GM21447 (cell line): ENCODE measurements around the gene NSD1.
"Not testable (repeated sequence)": the region's sequence is repeated elsewhere in the genome, so short reads cannot be mapped to it uniquely, and the experiment has no call there.

ENCODE experiments used
- ATAC-seq: cut with Tn5 transposase; IDR thresholded peaks from one replicate; pipeline ENCODE4 v1.9.1; 2021; ENCODE audit not compliant: unreplicated experiment

Gene NSD1

DNA sequence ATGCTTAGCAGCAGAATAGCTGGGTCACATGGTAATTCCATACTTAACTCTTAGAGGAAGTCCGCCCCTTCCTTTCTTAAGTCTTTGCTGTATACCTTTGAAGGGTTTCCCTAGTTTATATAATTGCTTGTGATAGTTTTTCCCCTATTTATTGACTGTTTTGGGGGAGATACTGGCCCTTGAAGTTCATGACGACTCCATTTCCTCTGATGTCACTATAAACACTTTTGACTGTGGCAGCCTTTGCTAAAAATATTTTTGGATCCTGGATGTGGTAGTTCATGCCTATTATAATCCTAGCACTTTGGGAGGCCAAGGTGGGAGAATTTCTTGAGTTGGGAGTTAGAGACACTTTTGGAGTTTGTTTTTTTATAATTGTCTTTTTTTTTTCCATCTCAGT is 38.4 kb downstream of the NSD1 start:
- ATAC-seq: no peak

DNA sequence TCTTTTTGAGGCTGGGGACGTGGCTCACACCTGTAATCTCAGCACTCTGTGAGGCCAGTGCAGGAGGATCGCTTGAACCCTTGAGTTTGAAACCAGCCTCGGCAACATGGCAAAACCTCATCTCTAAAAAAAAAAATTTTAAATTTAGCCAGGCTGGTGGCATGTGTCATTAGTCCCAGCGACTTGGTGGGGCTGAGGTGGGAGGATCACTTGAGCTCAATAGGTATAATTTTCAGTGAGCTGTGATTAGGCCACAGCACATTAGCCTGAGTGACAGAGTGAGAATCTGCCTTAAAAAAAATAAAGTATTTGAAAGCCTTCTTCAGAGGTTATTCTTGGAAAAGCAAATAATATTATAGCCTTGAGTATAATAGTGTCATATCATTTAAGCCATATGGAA is 41.8 kb downstream of the NSD1 start:
- no peak for ATAC-seq

DNA sequence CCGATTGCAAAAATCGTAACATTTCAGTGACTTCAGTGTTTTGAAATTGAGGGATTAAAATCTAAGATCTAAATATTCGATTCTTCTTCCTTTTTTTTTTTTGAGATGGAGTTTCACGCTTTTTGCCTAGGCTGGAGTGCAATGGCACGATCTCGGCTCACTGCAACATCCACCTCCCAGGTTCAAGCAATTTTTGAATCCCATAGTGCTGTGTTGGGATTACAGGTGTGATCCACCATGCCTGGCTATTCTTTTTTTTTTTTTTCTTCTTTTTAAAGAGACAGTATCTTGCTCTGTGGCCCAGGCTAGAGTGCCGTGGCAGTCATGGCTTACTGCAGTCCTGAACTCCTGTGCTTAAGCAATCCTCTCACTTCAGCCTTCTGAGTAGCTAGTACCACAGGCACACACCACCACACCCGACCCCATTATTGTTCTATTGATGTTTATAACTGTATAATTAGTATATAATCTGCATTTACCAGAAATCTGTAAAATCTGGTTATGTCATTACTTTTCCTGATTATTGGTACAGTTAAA is 42.7 kb downstream of the NSD1 start:
- ATAC-seq: no peak

DNA sequence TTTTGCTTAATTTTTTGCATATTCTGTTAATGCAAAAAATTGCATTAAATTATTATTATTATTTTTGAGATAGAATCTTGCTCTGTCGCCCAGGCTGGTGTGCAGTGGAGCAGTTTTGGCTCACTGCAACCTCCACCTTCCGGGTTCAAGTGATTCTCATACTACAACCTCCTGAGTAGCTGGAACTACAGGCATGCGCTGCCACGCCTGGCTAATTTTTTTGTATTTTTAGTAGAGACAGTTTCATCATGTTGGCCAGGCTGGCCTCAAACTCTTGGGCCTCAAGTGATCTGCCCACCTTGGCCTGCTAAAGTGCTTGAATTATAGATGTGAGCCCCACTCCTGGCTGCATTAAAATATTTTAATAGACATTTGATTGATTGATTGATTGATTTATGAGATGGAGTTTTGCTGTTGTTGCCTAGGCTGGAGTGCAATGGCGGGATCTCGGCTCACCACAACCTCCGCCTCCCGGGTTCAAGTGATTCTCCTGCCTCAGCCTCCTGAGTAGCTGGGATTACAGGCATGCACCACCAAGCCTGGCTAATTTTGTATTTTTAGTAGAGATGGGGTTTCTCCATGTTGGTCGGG is 44.4 kb downstream of the NSD1 start:
- ATAC-seq: not testable (repeated sequence)

DNA sequence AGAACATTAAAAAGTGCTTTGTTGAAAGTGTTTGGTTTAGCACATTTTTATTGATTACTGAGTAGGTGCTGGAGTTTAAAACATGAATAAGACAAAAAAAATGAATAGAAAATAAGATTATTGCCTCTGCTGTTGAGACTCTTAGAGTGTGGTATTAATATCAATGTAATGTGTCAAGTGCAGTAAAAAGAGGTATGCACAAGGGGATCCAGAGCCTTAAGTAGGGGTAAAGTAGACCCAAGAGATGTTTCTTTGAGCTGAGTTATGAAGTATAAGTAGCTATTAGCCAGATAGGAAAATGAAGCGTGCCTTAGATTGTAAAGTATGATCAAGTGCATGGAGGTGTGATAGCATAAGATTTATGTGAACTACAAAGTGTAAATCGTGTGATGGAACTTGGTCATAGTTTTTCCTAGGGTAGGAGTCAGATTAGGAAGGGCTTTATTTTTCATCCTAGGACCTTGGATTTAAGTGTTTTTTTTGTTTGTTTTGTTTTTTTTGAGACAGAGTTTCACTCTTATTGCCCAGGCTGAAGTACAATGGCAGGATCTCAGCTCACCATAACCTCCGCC is 45.2 kb downstream of the NSD1 start:
- no peak for ATAC-seq

DNA sequence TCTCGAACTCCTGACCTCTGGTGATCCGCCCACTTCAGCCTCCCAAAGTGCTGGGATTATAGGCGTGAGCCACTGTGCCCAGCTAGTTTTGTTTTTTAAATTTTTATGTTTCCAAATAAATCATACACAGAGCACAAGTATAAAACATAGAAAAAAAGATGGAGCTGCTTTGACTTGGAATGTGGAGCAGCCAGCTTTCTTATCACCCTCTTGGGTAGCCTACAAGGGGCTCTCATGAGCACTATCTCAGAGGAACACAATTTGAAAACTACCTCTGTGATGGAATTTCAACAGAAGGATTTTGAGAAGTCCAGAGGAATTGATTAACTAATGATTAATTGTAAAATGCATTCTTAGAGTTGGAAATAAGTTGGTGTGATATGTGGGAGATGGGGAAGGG is 45.9 kb downstream of the NSD1 start:
- ATAC-seq: no peak

DNA sequence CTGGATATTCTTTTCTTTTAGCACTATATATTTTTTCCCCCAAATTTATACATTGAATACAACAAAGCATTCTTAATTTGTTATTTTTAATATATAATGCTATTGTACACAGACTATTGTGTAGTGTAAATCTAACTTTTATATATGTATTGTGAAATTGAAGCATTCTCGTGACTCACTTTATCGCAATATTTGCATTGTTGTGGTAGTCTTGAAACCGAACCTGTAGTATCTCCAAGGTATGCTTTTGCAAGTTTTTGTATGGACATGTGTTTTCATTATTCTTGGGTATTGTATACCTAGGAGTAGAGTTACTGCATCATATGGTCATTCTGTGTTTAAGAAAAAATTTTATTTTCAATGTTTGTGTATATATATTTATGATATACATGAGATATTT is 49.6 kb downstream of the NSD1 start:
- no peak for ATAC-seq

DNA sequence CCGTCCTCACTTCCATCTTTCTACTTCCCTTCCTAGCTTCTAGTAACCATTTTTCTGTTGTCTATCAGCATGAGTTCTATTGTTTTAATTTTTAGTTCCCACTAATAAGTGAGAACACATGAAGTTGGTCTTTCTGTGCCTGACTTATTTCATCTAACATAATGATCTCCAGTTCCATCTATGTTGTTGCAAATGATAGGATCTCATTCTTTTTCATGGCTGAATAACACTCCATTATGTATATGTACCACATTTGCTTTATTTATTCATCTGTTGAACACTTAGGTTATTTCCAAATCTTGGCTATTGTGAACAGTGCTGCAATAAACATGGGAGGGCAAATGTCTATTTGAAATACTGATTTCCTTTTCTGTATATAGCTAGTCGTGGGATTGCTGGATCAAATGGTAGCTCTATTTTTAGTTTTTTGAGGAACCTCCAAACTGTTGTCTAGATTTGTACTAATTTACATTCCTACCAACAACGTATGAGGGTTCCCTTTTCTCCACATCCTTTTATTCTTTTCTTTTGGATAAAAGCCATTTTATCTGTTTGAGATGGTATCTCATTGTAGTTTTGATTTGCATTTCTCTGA is 50.3 kb downstream of the NSD1 start:
- ATAC-seq: no peak

DNA sequence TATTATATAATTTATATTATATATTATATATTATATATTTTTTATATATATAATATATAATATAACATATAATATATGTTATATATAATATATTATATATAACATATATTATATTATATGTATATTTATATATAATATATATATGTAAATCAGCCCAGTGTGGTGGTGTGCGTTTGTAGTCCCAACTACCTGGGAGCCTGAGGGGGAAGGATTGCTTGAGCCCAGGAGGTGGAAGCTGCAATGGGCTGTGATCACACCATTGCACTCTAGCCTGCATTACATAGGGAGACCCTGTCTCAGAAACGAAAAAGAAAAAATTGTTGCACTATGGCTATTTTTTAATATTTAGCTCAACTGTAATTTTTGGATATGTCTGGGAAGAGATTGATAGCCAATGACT is 52.4 kb downstream of the NSD1 start:
- no peak for ATAC-seq

DNA sequence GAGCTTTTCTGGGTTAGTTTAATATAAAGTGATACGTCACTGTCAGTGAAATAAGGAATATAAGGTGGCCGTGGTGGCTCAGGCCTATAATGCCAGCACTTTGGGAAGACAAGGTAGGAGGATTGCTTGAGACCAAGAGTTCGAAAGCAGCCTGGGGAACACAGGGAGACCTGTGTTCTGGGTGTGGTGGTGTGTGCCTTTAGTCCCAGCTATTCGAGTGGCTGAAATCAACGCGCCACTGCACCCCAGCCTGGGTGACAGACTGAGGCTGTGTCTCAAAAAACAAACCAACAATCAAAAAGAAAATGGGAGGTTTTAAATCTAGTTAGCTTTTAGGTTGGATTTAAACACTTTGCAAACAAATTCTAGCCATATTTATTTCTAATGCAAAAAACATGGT is 53.1 kb downstream of the NSD1 start:
- ATAC-seq: no peak

DNA sequence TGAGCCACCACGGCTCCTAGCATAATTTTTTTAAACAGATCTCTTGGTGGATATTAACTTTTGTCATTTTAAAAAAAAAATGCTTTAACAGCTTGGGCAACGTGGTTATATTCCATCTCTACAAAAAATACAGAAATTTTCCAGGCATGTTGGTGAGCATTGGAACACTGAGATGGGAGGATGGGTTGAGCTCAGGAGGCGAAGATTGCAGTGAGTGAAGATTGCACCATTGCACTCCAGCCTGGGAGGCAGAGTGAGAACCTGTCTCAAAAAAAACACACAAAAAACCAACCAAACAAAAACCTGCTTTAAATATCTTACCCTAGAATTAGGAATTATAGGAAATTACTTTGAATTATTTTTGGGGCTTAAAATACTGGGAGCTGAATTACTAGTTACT is 55.2 kb downstream of the NSD1 start:
- ATAC-seq: no peak

DNA sequence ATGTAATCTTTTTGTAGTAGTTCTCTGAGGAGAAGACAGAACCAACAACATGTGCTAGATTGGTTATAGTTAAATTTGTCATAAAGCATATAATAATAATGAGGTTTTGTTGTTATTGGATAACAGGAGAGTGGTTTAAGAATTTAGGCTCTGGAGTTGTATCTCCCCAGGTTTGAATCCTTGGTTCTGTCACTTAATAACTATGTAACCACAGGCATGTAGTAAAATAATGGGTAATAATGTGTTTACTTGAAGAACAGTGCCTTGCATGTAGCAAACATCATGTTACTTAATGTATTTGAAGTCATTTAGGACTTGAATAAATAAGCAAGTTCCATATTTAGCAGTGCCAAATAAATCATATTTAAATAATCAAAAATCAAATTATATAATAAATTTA is 55.8 kb downstream of the NSD1 start:
- ATAC-seq: no peak

DNA sequence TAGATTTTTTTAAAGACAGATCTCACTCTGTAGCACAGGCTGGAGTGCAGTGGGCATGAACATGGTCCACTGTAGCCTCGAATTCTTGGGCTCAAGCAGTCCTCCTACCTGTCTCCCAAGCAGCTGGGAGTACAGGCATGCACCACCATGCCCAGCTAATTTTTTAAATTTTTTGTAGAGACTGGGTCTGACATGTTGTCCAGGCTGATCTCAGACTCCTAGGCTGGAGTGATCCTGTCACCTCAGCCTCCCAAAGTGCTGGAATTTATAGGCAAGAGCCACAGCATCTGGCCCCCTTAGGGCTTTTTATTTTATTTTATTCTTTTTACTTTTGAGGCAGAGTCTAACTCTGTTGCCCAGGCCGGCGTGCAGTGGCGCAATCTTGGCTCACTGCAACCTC is 56.4 kb downstream of the NSD1 start:
- no peak for ATAC-seq

DNA sequence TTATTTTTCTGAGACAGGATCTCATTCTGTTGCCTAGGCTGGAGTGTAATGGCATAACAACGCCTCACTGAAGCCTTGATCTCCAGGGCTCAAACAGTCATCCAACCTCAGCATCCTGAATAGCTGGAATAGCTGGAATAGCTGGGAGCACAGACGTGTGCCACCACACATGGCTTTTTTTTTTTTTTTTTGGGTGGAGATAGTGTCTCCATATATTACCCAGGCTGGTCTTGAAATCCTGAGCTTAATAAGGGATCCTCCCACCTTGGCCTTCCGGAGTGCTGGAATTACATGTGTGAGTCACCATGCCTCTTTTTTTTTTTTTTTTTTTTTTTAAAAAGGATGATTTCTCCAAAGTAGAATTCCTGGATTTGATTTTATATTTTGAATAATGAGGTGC is 60.7 kb downstream of the NSD1 start:
- ATAC-seq: no peak

DNA sequence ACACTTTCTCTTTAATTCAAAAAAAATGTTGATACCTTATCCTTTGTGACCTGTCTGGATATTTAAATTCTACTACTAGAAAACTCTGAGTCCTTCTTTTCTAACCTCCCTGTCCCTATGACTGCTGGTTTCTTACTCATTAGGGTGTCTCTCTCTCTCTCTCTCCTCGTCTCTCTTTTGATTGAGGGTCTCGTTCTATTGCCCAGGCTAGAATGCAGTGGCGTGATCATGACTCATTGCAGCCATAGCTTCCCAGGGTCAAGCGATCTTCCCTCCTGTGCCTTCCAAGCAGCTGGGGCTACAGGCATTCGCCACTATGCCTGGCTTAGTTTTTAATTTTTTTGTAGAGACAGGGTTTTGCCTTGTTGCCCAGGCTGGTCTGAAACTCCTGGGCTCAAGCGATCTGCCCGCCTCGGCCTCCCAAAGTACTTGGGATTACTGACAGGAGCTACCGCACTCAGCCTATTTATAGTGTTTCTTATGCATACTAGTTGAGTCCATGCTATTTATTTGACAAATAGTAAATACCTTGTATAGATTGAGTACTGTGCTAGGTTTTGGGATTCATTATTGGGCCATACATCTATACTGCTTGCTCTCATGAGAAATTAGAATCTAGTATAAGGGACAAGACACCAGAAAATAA is 61.9 kb downstream of the NSD1 start:
- no peak for ATAC-seq

DNA sequence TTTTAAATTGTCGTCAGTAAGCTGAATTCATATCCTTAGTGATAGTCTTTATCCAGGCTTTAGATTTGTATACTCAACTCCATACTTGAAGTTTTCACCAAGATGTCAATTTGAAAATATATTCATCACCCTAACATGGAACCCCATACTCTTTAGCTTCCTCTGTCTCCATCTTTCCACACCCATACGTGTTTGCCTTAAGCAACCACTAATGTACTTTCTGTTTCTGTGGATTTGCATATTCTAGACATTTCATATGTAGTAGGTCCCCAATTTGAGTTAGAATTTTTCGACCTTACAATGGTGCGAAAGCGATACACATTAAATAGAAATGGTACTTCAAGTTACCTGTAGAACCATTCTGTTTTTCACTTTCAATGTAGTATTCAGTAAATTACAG is 65.2 kb downstream of the NSD1 start:
- ATAC-seq: no peak

DNA sequence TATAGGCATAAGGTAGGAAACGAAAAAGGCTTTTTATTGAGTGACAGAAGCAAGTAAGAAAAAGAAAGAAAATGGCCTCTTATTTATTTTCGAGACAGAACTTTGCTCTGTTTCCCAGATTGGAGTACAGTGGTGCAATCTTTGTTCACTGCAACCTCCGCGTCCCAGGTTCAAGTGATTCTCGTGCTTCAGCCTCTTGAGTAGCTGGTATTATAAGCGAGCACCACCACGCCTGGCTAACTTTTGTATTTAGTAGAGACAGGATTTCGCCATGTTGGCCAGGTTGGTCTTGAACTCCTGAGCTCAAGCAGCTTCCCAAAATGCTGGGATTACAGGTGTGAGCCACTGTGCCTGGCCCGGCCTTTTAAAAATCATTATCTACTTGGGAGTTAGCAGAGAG is 70.7 kb downstream of the NSD1 start:
- no peak for ATAC-seq

DNA sequence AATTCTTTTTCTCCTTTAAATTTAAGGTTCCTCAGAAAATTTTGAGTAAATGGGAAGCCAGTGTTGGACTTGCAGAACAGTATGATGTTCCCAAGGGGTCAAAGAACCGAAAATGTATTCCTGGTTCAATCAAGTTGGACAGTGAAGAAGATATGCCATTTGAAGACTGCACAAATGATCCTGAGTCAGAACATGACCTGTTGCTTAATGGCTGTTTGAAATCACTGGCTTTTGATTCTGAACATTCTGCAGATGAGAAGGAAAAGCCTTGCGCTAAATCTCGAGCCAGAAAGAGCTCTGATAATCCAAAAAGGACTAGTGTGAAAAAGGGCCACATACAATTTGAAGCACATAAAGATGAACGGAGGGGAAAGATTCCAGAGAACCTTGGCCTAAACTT is 76.0 kb downstream of the NSD1 start:
- no peak for ATAC-seq

DNA sequence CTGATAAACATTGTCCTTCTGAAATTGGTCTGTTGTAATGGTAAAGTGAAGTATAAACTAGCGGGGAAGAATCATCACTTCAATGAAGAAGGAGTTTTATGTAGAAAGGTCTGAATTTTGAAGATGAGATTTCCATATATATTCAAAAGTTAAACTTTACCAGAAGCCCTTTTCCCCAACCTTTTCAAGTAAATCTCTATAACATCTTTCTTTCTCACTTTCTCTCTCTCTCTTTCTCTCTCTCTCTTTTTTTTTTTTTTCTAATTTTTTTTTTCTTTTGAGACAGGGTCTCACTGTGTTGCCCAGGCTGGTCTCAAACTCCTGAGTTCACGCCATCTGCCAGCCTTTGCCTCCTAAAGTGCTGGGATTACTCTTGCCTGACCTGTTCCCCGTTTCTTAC is 78.7 kb downstream of the NSD1 start:
- ATAC-seq: no peak

DNA sequence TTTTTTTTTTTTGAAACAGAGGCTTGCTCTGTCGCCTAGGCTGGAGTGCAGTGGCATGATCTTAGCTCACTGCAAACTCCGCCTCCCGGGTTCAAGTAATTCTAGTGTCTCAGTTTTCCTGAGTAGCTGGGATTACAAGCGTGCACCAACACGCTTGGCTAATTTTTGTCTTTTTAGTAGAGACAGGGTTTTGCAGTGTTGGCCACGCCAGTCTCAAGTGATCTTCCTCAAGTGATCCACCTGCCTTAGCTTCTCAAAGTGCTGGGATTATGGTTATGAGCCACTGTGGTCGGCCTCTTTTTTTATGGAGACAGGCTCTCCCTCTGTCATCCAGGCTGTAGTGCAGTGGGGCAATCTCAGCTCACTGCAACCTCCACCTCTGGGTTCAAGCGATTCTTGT is 87.0 kb downstream of the NSD1 start:
- no peak for ATAC-seq

DNA sequence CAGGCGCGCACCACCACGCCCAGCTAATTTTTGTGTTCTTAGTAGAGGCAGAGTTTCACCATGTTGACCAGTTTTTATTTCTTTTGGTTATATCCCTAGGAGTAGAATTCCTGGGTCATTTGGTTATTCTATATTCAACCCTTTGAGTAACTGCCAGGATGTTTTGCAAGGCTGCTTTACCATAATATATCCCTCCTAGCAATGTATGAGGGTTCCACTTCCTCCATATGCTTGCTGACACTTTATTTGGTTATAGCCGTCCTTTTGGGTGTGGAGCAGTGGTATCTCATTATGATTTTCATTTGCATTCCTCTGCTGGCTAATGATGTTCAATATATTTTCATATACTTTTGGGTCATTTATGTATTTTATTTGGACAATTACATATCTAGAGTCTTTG is 88.7 kb downstream of the NSD1 start:
- ATAC-seq: no peak

DNA sequence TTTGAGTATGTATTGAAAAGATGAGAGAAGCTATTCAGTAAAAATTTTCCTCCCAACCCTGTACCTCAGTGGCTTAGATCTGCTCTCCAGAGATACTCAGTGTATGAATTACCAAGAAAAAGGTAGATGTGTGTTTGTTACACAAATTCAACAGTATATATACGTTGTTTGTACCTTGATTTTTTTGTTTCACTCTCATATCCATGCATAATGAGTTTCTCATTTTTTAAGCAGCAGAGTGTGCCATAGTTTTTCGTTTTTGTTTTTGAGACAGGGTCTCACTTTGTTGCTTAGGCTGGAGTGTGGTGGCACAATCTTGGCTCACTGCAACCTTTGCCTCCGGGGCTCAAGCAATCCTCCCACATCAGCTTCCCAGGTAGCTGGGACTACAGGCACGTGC is 92.2 kb downstream of the NSD1 start:
- ATAC-seq: no peak
